ENCODE results near the gene PSMB10. TPM values are rescaled to one million over a fixed set of nuclear protein-coding genes. Genes with fewer than 3 reads are reported as not detected.

The PSMB10 gene
- total and polyA plus RNA-seq, 2 of the 8 experiments (the other 6 are each of a cell fraction or from before 2014, with no cell fraction given) = 32.1 to 61.9 TPM

- TF ChIP-seq CHD7 (IDR thresholded peaks at IDR 0.05; ENCODE audit: insufficient replicate concordance, low read length) (no peak), SUZ12 (IDR thresholded peaks at IDR 0.05; ENCODE audit: low read length) (no peak), SP4 (IDR thresholded peaks at IDR 0.05; ENCODE audit: low read length) (no peak), TAF1 (IDR thresholded peaks at IDR 0.05; ENCODE audit: low read depth, low read length) (no peak), POLR2AphosphoS5 (IDR thresholded peaks at IDR 0.05; ENCODE audit: low read depth, low read length) (no peak), GTF2F1 (IDR thresholded peaks at IDR 0.05; ENCODE audit: borderline replicate concordance, low read depth, low read length) (no peak), RNF2 (IDR thresholded peaks at IDR 0.05; ENCODE audit: borderline replicate concordance, low read depth, low read length, missing control alignments, poor library complexity, severe bottlenecking) (no peak), TAF7 (optimal IDR thresholded peaks at IDR 0.05; ENCODE audit: borderline replicate concordance, low read depth, low read length) (no peak), TCF12 (IDR thresholded peaks at IDR 0.05; ENCODE audit: low read depth, low read length) (no peak)
Observed at GRCh38 chr16:67933805-67934204, 2.8 kb downstream of the PSMB10 start (continued).

Measured in H1 (cell line).